GM11168 (cell line): ENCODE data around the gene RNF19B.
"Not testable (repeated sequence)": the region's sequence is repeated elsewhere in the genome, so short reads cannot be mapped to it uniquely, and the experiment has no call there.

Source experiments
- in situ Hi-C: fragments of 300-500 bp; cut with MboI; formaldehyde crosslinking; loops from one replicate; pipeline ENCODE4 v1.12.0; 2022; ENCODE audit warnings: low sequenced_read_pairs; ENCODE audit not compliant: unreplicated experiment

RNF19B gene

GRCh38 chr1:32992489-32993323, 28.1 kb upstream of the RNF19B start:
- in situ Hi-C loops: no loop called here

GRCh38 chr1:32991819-32992488, 27.3 kb upstream of the RNF19B start:
- in situ Hi-C loops: no loop called here

GRCh38 chr1:32991386-32991785, 26.8 kb upstream of the RNF19B start:
- in situ Hi-C loops: no loop called here

- in situ Hi-C loops: no loop called here
These were observed 26.3 kb upstream of the RNF19B start for GRCh38 chr1:32990887-32991286.

GRCh38 chr1:32989160-32990050, 24.8 kb upstream of the RNF19B start:
- in situ Hi-C loops: no loop called here

- in situ Hi-C loops: no loop called here
These were observed 24.1 kb upstream of the RNF19B start for GRCh38 chr1:32988665-32989064.

GRCh38 chr1:32985226-32985625, 20.6 kb upstream of the RNF19B start:
- in situ Hi-C loops: no loop called here

GRCh38 chr1:32984455-32985171, 20.0 kb upstream of the RNF19B start:
- in situ Hi-C loops: no loop called here

- in situ Hi-C loops: no loop called here
These were observed 19.5 kb upstream of the RNF19B start for GRCh38 chr1:32984090-32984454.

GRCh38 chr1:32983020-32983419, 18.4 kb upstream of the RNF19B start:
- in situ Hi-C loops: no loop called here

- in situ Hi-C loops: no loop called here
These were observed 16.6 kb upstream of the RNF19B start for GRCh38 chr1:32981003-32981901.

GRCh38 chr1:32980080-32980479, 15.5 kb upstream of the RNF19B start:
- in situ Hi-C loops: no loop called here

- in situ Hi-C loops: no loop called here
These were observed 14.2 kb upstream of the RNF19B start for GRCh38 chr1:32978854-32979253.

- in situ Hi-C loops: no loop called here
These were observed 13.0 kb upstream of the RNF19B start for GRCh38 chr1:32977546-32978087.

- in situ Hi-C loops: not testable (repeated sequence)
These were observed 10.4 kb upstream of the RNF19B start for GRCh38 chr1:32975055-32975454.

- in situ Hi-C loops: not testable (repeated sequence)
These were observed 8.8 kb upstream of the RNF19B start for GRCh38 chr1:32973458-32973857.

- in situ Hi-C loops: no loop called here
These were observed 8.3 kb upstream of the RNF19B start for GRCh38 chr1:32972814-32973428.

GRCh38 chr1:32971576-32971975, 7.0 kb upstream of the RNF19B start:
- in situ Hi-C loops: no loop called here
